ENCODE data around the gene ESR2. TPM values are rescaled to one million over a fixed set of nuclear protein-coding genes. Genes with fewer than 3 reads are reported as not detected.

ESR2 gene
- total and polyA plus RNA-seq, 2 donors, result 1.6 to 1.7 TPM

- H3K36me3 ChIP-seq (ENCODE audit: insufficient read depth), result peaks cover 5% of the 10 kb centered on the region
- no peak overlapping the region for H3K27ac ChIP-seq (ENCODE audit: low read depth)
- 95% methylated on average over 7 of the region's 7 CpGs for WGBS
- H3K4me3 ChIP-seq (ENCODE audit: low read depth, low read length), result no peak overlapping the region
- H3K4me1 ChIP-seq (ENCODE audit: insufficient read depth), result no peaks in the 10 kb centered on the region
- no peak for DNase-seq (ENCODE audit: extremely low spot score)
Observed at GRCh38 chr14:64114796-64115195, 179.4 kb downstream of the ESR2 start.

- WGBS, result 55% methylated on average over 9 of the region's 9 CpGs
- Histone ChIP-seq H3K4me3 (ENCODE audit: low read depth, low read length) (no peak overlapping the region), H3K4me1 (ENCODE audit: insufficient read depth) (no peaks in the 10 kb centered on the region), H3K36me3 (ENCODE audit: insufficient read depth) (no peaks in the 10 kb centered on the region), H3K27ac (ENCODE audit: low read depth) (no peak overlapping the region)
- DNase-seq (ENCODE audit: extremely low spot score), result no peak
Observed at GRCh38 chr14:64114166-64114565, 180.0 kb downstream of the ESR2 start.

GRCh38 chr14:64112867-64113678, 181.1 kb downstream of the ESR2 start:
- H3K27ac ChIP-seq (ENCODE audit: low read depth), result no peak overlapping the region
- no peak overlapping the region for H3K4me3 ChIP-seq (ENCODE audit: low read depth, low read length)
- DNase-seq (ENCODE audit: extremely low spot score), result no peak
- no peaks in the 10 kb centered on the region for H3K4me1 ChIP-seq (ENCODE audit: insufficient read depth)
- no peaks in the 10 kb centered on the region for H3K36me3 ChIP-seq (ENCODE audit: insufficient read depth)
- WGBS, result 78% methylated on average over 17 of the region's 17 CpGs

- H3K27ac ChIP-seq (ENCODE audit: low read depth), result no peak overlapping the region
- no peaks in the 10 kb centered on the region for H3K36me3 ChIP-seq (ENCODE audit: insufficient read depth)
- 96% methylated on average over 1 of the region's 1 CpG for WGBS
- no peak overlapping the region for H3K4me3 ChIP-seq (ENCODE audit: low read depth, low read length)
- no peak for DNase-seq (ENCODE audit: extremely low spot score)
- H3K4me1 ChIP-seq (ENCODE audit: insufficient read depth), result no peaks in the 10 kb centered on the region
Observed at GRCh38 chr14:64110802-64111201, 183.4 kb downstream of the ESR2 start.

- no peak overlapping the region for H3K4me3 ChIP-seq (ENCODE audit: low read depth, low read length)
- DNase-seq (ENCODE audit: extremely low spot score), result no peak
- H3K4me1 ChIP-seq (ENCODE audit: insufficient read depth), result no peaks in the 10 kb centered on the region
- 85% methylated on average over 1 of the region's 1 CpG for WGBS
- no peaks in the 10 kb centered on the region for H3K36me3 ChIP-seq (ENCODE audit: insufficient read depth)
- H3K27ac ChIP-seq (ENCODE audit: low read depth), result no peak overlapping the region
Observed at GRCh38 chr14:64109819-64110554, 184.2 kb downstream of the ESR2 start.

- no peak for DNase-seq (ENCODE audit: extremely low spot score)
- Histone ChIP-seq H3K4me1 (ENCODE audit: insufficient read depth) (no peaks in the 10 kb centered on the region), H3K4me3 (ENCODE audit: low read depth, low read length) (no peak overlapping the region), H3K36me3 (ENCODE audit: insufficient read depth) (no peaks in the 10 kb centered on the region), H3K27ac (ENCODE audit: low read depth) (no peak overlapping the region)
- WGBS, result 98% methylated on average over 2 of the region's 2 CpGs
Observed at GRCh38 chr14:64107438-64107837, 186.7 kb downstream of the ESR2 start.

- Histone ChIP-seq H3K36me3 (ENCODE audit: insufficient read depth) (peaks cover 1% of the 10 kb centered on the region), H3K27ac (ENCODE audit: low read depth) (no peak overlapping the region), H3K4me1 (ENCODE audit: insufficient read depth) (no peaks in the 10 kb centered on the region), H3K4me3 (ENCODE audit: low read depth, low read length) (no peak overlapping the region)
- no peak for DNase-seq (ENCODE audit: extremely low spot score)
- WGBS, result 92% methylated on average over 4 of the region's 4 CpGs
Observed at GRCh38 chr14:64098120-64098519, 196.1 kb downstream of the ESR2 start.

GRCh38 chr14:64095620-64096019, 198.6 kb downstream of the ESR2 start:
- no peak for DNase-seq (ENCODE audit: extremely low spot score)
- Histone ChIP-seq H3K4me1 (ENCODE audit: insufficient read depth) (no peaks in the 10 kb centered on the region), H3K36me3 (ENCODE audit: insufficient read depth) (no peaks in the 10 kb centered on the region), H3K27ac (ENCODE audit: low read depth) (no peak overlapping the region), H3K4me3 (ENCODE audit: low read depth, low read length) (no peak overlapping the region)
- 96% methylated on average over 3 of the region's 3 CpGs for WGBS

GRCh38 chr14:64092940-64093339, 201.2 kb downstream of the ESR2 start:
- Histone ChIP-seq H3K4me1 (ENCODE audit: insufficient read depth) (no peaks in the 10 kb centered on the region), H3K4me3 (ENCODE audit: low read depth, low read length) (no peak overlapping the region), H3K36me3 (ENCODE audit: insufficient read depth) (no peaks in the 10 kb centered on the region), H3K27ac (ENCODE audit: low read depth) (no peak overlapping the region)
- WGBS, result 73% methylated on average over 5 of the region's 5 CpGs
- DNase-seq (ENCODE audit: extremely low spot score), result no peak

- DNase-seq (ENCODE audit: extremely low spot score), result no peak
Observed at GRCh38 chr14:64092338-64092737, 201.8 kb downstream of the ESR2 start.

GRCh38 chr14:64091217-64091616, 203.0 kb downstream of the ESR2 start:
- Histone ChIP-seq H3K27ac (ENCODE audit: low read depth) (no peak overlapping the region), H3K4me3 (ENCODE audit: low read depth, low read length) (no peak overlapping the region), H3K4me1 (ENCODE audit: insufficient read depth) (no peaks in the 10 kb centered on the region), H3K36me3 (ENCODE audit: insufficient read depth) (no peaks in the 10 kb centered on the region)
- no peak for DNase-seq (ENCODE audit: extremely low spot score)
- WGBS, result 72% methylated on average over 1 of the region's 1 CpG

More at GRCh38 chr14:64092338-64092737, 201.8 kb downstream of the ESR2 start:
- Histone ChIP-seq H3K4me1 (ENCODE audit: insufficient read depth) (no peaks in the 10 kb centered on the region), H3K36me3 (ENCODE audit: insufficient read depth) (no peaks in the 10 kb centered on the region), H3K27ac (ENCODE audit: low read depth) (no peak overlapping the region), H3K4me3 (ENCODE audit: low read depth, low read length) (no peak overlapping the region)
- 91% methylated on average over 4 of the region's 4 CpGs for WGBS

- Histone ChIP-seq H3K36me3 (ENCODE audit: insufficient read depth) (no peaks in the 10 kb centered on the region), H3K4me1 (ENCODE audit: insufficient read depth) (no peaks in the 10 kb centered on the region), H3K27ac (ENCODE audit: low read depth) (no peak overlapping the region), H3K4me3 (ENCODE audit: low read depth, low read length) (no peak overlapping the region)
- DNase-seq (ENCODE audit: extremely low spot score), result no peak
- WGBS, result 68% methylated on average over 2 of the region's 2 CpGs
Observed at GRCh38 chr14:64089920-64090319, 204.3 kb downstream of the ESR2 start.

GRCh38 chr14:64088647-64088964, 205.6 kb downstream of the ESR2 start:
- H3K36me3 ChIP-seq (ENCODE audit: insufficient read depth), result peaks cover 2% of the 10 kb centered on the region
- no peak for DNase-seq (ENCODE audit: extremely low spot score)
- no peaks in the 10 kb centered on the region for H3K4me1 ChIP-seq (ENCODE audit: insufficient read depth)
- no peak overlapping the region for H3K4me3 ChIP-seq (ENCODE audit: low read depth, low read length)
- H3K27ac ChIP-seq (ENCODE audit: low read depth), result no peak overlapping the region

- Histone ChIP-seq H3K4me1 (ENCODE audit: insufficient read depth) (no peaks in the 10 kb centered on the region), H3K4me3 (ENCODE audit: low read depth, low read length) (no peak overlapping the region), H3K36me3 (ENCODE audit: insufficient read depth) (peaks cover 4% of the 10 kb centered on the region), H3K27ac (ENCODE audit: low read depth) (no peak overlapping the region)
- DNase-seq (ENCODE audit: extremely low spot score), result no peak
- 76% methylated on average over 7 of the region's 7 CpGs for WGBS
Observed at GRCh38 chr14:64082837-64083236, 211.3 kb downstream of the ESR2 start.

Data from urinary bladder (tissue), 4 donors.